Measurements from ENCODE around the gene SLC22A23. TPM values are rescaled to one million over a fixed set of nuclear protein-coding genes. Genes with fewer than 3 reads are reported as not detected.

SLC22A23 gene
- total RNA-seq, 1 donor from 2014 or later: 3.6 TPM

DNA sequence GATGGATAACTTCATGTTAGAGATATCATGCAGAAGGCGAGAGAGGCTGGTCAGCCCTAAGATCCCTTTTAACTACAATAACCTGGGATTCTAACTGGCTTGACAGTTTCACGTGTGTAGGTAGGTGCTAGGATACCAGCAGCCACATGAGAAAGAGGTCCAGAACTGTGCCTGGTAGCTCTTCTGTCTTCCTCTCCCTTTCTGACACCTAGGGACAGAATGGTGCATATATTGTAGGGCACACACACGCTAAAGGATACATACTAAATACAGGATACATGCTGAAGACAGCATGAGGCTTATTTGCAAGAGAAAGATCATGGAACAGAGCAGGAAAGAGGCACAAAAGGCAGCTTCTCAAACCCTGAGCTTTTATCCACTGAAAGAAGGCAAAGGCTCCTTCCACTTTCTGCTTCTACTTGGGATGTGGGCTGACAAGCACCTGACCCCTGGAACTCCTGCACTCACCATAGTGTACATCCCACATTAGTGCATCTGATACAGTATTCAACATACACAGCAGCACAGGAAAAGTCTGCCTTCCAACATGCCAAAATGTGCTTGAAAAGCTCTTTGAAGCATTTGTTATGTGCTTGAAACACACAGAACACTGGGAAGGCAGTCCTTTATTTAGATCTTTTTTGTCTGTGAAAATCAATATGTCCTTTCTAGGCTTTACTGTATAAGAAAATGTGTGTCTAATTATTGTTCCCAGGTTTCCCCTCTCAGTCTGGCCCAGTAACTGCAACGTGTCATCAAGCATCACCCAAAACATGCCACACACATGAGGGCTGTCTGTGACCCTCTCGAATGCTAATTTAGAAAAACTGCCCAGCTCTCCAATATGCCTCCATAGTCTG is 3.2 kb downstream of the SLC22A23 start:
- DNase-seq (ENCODE audit: low read depth): no peak
- peaks cover 18% of the 10 kb centered on the region for H3K27me3 ChIP-seq (ENCODE audit: control insufficient read depth, insufficient read depth, low read length)
- no peak for TF ChIP-seq CTCF (IDR thresholded peaks at IDR 0.05; ENCODE audit: insufficient read depth, low read length, poor library complexity, severe bottlenecking)
- no peak overlapping the region for H3K4me3 ChIP-seq (ENCODE audit: low read depth, low read length)
- no peaks in the 10 kb centered on the region for H3K36me3 ChIP-seq (ENCODE audit: control insufficient read depth, insufficient read depth, low read length)

GRCh38 chr6:3451498-3451897 is 5.4 kb downstream of the SLC22A23 start:
- DNase-seq (ENCODE audit: low read depth): no peak
- no peaks in the 10 kb centered on the region for H3K36me3 ChIP-seq (ENCODE audit: control insufficient read depth, insufficient read depth, low read length)
- peaks cover 14% of the 10 kb centered on the region for H3K27me3 ChIP-seq (ENCODE audit: control insufficient read depth, insufficient read depth, low read length)
- no peak for TF ChIP-seq CTCF (IDR thresholded peaks at IDR 0.05; ENCODE audit: insufficient read depth, low read length, poor library complexity, severe bottlenecking)
- no peak overlapping the region for H3K4me3 ChIP-seq (ENCODE audit: low read depth, low read length)

- H3K36me3 ChIP-seq (ENCODE audit: control insufficient read depth, insufficient read depth, low read length): no peaks in the 10 kb centered on the region
- DNase-seq (ENCODE audit: low read depth): no peak
- H3K27me3 ChIP-seq (ENCODE audit: control insufficient read depth, insufficient read depth, low read length): peaks cover 11% of the 10 kb centered on the region
- TF ChIP-seq CTCF (IDR thresholded peaks at IDR 0.05; ENCODE audit: insufficient read depth, low read length, poor library complexity, severe bottlenecking): no peak
- no peak overlapping the region for H3K4me3 ChIP-seq (ENCODE audit: low read depth, low read length)
Observed at GRCh38 chr6:3450888-3451287, 6.0 kb downstream of the SLC22A23 start.

GRCh38 chr6:3449750-3450305 is 7.0 kb downstream of the SLC22A23 start:
- Histone ChIP-seq H3K4me3 (ENCODE audit: low read depth, low read length) (no peak overlapping the region), H3K27me3 (ENCODE audit: control insufficient read depth, insufficient read depth, low read length) (peaks cover 3% of the 10 kb centered on the region), H3K36me3 (ENCODE audit: control insufficient read depth, insufficient read depth, low read length) (no peaks in the 10 kb centered on the region)
- TF ChIP-seq CTCF (IDR thresholded peaks at IDR 0.05; ENCODE audit: insufficient read depth, low read length, poor library complexity, severe bottlenecking): no peak
- DNase-seq (ENCODE audit: low read depth): no peak

DNA sequence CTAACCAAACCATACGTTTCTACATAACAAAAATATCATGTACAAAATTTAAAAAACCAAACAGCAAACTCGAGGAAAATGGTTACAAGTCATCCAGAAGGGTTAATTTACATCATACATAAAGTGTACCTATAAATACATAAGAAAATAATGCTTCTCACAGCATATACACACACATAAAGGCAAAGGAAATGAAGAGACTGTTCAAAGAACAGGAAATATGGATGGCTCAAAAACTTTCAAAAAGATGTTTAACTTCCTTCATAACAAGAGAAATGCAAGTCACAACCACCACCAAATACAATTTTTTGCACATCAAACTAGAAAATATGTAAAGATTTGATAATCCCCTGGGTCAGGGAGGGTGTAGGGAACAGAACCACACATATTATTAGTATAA is 7.5 kb downstream of the SLC22A23 start:
- TF ChIP-seq CTCF (IDR thresholded peaks at IDR 0.05; ENCODE audit: insufficient read depth, low read length, poor library complexity, severe bottlenecking): no peak
- no peak overlapping the region for H3K4me3 ChIP-seq (ENCODE audit: low read depth, low read length)
- no peak for DNase-seq (ENCODE audit: low read depth)
- peaks cover 3% of the 10 kb centered on the region for H3K27me3 ChIP-seq (ENCODE audit: control insufficient read depth, insufficient read depth, low read length)
- no peaks in the 10 kb centered on the region for H3K36me3 ChIP-seq (ENCODE audit: control insufficient read depth, insufficient read depth, low read length)
